ENCODE data around the gene ACTN3.

The ACTN3 gene

GRCh38 chr11:66545701-66546367, 869 bp upstream of the ACTN3 start, which contains the start of gene ZDHHC24:
Gene ZDHHC24, minus strand, starts transcription at chr11:66546048. Its CDS starts 45 bp downstream, at chr11:66546003.
- DNase-seq, result peak; percentile 95

GRCh38 chr11:66546966-66547661, 411 bp downstream of the ACTN3 start:
- DNase-seq, result no peak

- no peak for DNase-seq
Observed at GRCh38 chr11:66547662-66548009, 933 bp downstream of the ACTN3 start.

GRCh38 chr11:66548041-66548440, 1.3 kb downstream of the ACTN3 start:
- DNase-seq, result no peak

- DNase-seq, result no peak
Observed at GRCh38 chr11:66548774-66549630, 2.3 kb downstream of the ACTN3 start.

- no peak for DNase-seq
Observed at GRCh38 chr11:66549696-66550095, 3.0 kb downstream of the ACTN3 start.

- DNase-seq, result no peak
Observed at GRCh38 chr11:66550887-66551286, 4.2 kb downstream of the ACTN3 start.

- no peak for DNase-seq
Observed at GRCh38 chr11:66554602-66555001, 7.9 kb downstream of the ACTN3 start.

- DNase-seq, result no peak
Observed at GRCh38 chr11:66555416-66555815, 8.7 kb downstream of the ACTN3 start.

GRCh38 chr11:66556086-66556485, 9.4 kb downstream of the ACTN3 start:
- no peak for DNase-seq

- no peak for DNase-seq
Observed at GRCh38 chr11:66557733-66558326, 11.1 kb downstream of the ACTN3 start.

- no peak for DNase-seq
Observed at GRCh38 chr11:66559142-66559865, 12.6 kb downstream of the ACTN3 start.

- DNase-seq, result no peak
Observed at GRCh38 chr11:66559866-66560676, 13.4 kb downstream of the ACTN3 start.

GRCh38 chr11:66561178-66561974, 14.7 kb downstream of the ACTN3 start:
- no peak for DNase-seq

GRCh38 chr11:66561975-66562248, 15.2 kb downstream of the ACTN3 start:
- DNase-seq, result no peak

- no peak for DNase-seq
Observed at GRCh38 chr11:66562275-66562674, 15.6 kb downstream of the ACTN3 start.

- DNase-seq, result no peak
Observed at GRCh38 chr11:66562907-66563583, 16.3 kb downstream of the ACTN3 start.

- no peak for DNase-seq
Observed at GRCh38 chr11:66563832-66564231, 17.1 kb downstream of the ACTN3 start.

- no peak for DNase-seq
Observed at GRCh38 chr11:66564538-66564937, 17.8 kb downstream of the ACTN3 start.

- DNase-seq, result no peak
Observed at GRCh38 chr11:66564984-66565383, 18.3 kb downstream of the ACTN3 start.

GRCh38 chr11:66566221-66566620, 19.5 kb downstream of the ACTN3 start:
- DNase-seq, result no peak

Measured in COR-L47 (cell line).